Effector memory CD8-positive, alpha-beta T cell (primary cell): ENCODE results near the gene ASIC5.
A peak's percentile ranks its signal among the peaks of the same experiment; 100 is the strongest.

Experiments
- ATAC-seq: fragments of 150-1000 bp; cut with Tn5 transposase; replicated peaks from 2 replicates; pipeline ENCODE4 v1.10.0; 2021; ENCODE audit warnings: mild to moderate bottlenecking, moderate library complexity
- DNase-seq, 3 experiments: peaks; one replicate each; pipeline ENCODE4 v3.0.0; 2021
- H3K27ac Mint-ChIP-seq, 2 donors: one replicate each; pipeline ENCODE4 v1.8.0; 2022; ENCODE audit warnings: mild to moderate bottlenecking in 2 of 2, mixed read lengths in 2 of 2, moderate library complexity in 2 of 2
- H3K27me3 Mint-ChIP-seq, 2 donors: one replicate each; pipeline ENCODE4 v1.8.0; 2022; ENCODE audit warnings: mixed read lengths in 2 of 2
- H3K36me3 Mint-ChIP-seq: one replicate; pipeline ENCODE4 v1.8.0; 2022; ENCODE audit warnings: mild to moderate bottlenecking, moderate library complexity, mixed read lengths; ENCODE audit not compliant: insufficient read depth
- H3K4me1 Mint-ChIP-seq, 2 donors: one replicate each; pipeline ENCODE4 v1.8.0; 2022; ENCODE audit warnings: low read depth in 2 of 2, mixed read lengths in 2 of 2
- H3K4me3 Mint-ChIP-seq, 2 donors: one replicate each; pipeline ENCODE4 v1.8.0; 2022; ENCODE audit warnings: mild to moderate bottlenecking in 2 of 2, mixed read lengths in 2 of 2, moderate library complexity in 2 of 2
- H3K9me3 Mint-ChIP-seq, 2 donors: one replicate each; pipeline ENCODE4 v1.8.0; 2022; ENCODE audit warnings: mixed read lengths in 2 of 2

ASIC5 gene

DNA sequence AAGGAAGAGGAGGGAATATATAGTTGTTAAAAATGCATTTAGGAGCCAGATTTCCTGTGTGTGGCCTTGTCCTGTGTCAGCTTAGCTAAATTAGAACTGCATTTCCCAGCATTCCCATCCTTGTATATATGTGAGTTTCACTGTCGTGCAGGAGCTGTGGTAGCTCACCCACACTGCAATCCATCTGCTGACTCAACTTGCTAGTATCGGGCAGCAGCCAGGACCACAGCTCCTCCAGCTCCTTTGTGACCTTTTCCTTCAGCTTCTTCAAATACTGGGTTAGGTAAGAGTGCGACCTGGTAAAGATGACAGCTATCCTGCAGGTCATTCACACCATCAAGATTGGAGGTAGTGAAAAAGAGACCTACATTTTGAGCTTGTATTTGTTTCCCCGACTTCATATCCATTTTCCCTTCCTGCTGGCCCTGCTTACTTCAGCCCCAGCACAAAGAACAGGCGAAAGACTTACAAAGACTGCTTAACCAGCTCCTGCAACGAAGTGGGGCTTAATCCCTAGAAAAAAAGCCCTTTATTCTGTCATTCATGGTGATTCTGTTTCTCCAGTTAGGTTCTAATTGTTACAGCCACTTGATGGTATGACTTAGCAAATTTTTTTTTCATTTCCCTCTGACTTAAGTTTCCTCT lies 11.4 kb downstream of the ASIC5 start:
- H3K36me3 Mint-ChIP-seq, result no peaks in the 10 kb centered on the region

DNA sequence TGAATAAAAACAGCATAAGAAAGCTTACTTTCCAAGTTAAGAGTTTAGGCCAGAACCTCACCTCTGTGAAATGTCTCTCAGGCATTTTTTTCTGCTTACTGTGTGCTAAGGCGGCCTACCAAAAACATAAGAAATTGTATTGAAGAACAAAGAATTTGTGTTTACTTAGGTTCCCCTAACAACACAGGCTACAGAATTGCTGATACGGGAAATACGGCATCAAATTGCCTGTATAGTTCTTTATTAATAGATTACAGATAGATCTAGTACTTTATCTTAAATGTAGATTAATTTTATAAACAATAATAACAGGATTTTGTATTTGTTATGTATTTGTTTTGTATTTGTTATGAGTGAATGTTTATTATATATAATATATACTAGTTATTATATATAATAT lies 12.9 kb downstream of the ASIC5 start:
- no peaks in the 10 kb centered on the region for H3K9me3 Mint-ChIP-seq
- no peaks in the 10 kb centered on the region for H3K27me3 Mint-ChIP-seq
- DNase-seq, result no peak
- H3K27ac Mint-ChIP-seq, result no peak overlapping the region
- no peaks in the 10 kb centered on the region for H3K4me1 Mint-ChIP-seq
- no peak for ATAC-seq
- no peaks in the 10 kb centered on the region for H3K36me3 Mint-ChIP-seq
- no peak overlapping the region for H3K4me3 Mint-ChIP-seq

More for the DNA sequence above, 11.4 kb downstream of the ASIC5 start:
- ATAC-seq, result no peak
- Mint-ChIP-seq H3K27ac (no peak overlapping the region), H3K9me3 (no peaks in the 10 kb centered on the region), H3K4me1 (no peaks in the 10 kb centered on the region), H3K27me3 (no peaks in the 10 kb centered on the region), H3K4me3 (no peak overlapping the region)
- no peak for DNase-seq

DNA sequence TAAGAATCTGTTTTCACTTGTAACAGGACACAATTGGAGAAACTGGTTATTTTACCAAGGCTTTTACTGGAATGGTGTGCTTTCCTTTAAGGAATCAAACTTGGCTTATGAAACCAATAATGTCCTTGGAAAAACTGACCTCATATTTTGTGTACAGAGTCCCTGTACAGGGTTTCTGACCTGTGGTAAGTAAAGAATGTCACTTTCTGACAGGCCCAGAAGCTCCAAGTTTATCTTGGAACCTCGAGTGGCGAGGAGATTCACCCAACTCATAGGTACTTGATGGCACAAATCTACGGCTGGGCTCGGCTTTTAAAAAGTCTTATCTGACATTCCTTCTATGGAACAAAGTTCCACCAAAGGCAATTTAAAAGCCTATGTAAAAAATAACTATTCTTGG lies 17.0 kb downstream of the ASIC5 start:
- no peaks in the 10 kb centered on the region for H3K4me1 Mint-ChIP-seq

DNA sequence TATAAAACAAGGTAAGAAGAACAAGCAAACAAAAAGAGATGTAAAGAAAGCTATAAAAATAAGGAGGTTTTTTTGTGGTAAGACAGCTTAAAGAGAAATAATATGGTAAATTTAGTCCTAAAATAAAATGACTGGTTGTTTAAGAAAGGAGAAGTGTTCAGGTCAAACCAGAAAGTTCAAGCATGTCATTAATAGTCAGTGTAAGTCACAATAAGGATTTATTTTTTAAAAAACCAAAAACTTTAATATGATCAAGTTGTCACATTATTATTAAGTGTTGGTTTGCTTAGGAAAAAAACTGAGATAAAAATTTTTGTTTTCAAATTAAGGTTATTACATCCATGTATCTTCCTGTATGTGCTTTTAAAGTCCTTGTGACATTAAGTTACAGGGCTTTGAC lies 19.1 kb downstream of the ASIC5 start:
- no peaks in the 10 kb centered on the region for H3K9me3 Mint-ChIP-seq
- H3K4me1 Mint-ChIP-seq, result no peaks in the 10 kb centered on the region
- H3K27ac Mint-ChIP-seq, result no peak overlapping the region
- ATAC-seq, result no peak
- H3K36me3 Mint-ChIP-seq, result no peaks in the 10 kb centered on the region
- no peak overlapping the region for H3K4me3 Mint-ChIP-seq
- no peaks in the 10 kb centered on the region for H3K27me3 Mint-ChIP-seq
- no peak for DNase-seq

More for the DNA sequence above, 17.0 kb downstream of the ASIC5 start:
- Mint-ChIP-seq H3K36me3 (no peaks in the 10 kb centered on the region), H3K9me3 (no peaks in the 10 kb centered on the region), H3K4me3 (no peak overlapping the region), H3K27ac (no peak overlapping the region), H3K27me3 (no peaks in the 10 kb centered on the region)
- DNase-seq (no peak), ATAC-seq (no peak)

DNA sequence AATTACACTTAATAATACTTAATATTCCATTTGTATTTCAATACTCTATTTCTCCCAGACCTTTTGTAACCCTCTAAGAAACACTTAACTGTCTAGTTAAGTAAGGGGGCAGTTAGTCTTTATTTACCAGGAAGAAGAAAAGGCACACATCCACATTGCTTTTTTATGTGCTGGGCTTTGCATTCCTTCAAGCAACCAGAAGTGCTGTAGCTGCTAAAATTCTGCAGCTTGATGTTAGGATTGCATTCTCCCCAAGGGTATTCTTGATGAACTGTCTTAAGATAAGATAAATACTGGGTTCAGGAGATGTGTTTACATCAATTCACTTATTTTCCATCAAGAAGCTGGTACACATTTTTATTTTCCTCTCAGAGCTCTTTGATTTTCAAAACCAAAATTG lies 24.0 kb downstream of the ASIC5 start:
- H3K27ac Mint-ChIP-seq, result no peak overlapping the region
- DNase-seq, result no peak
- no peak for ATAC-seq
- no peak overlapping the region for H3K4me3 Mint-ChIP-seq
- no peaks in the 10 kb centered on the region for H3K9me3 Mint-ChIP-seq
- no peaks in the 10 kb centered on the region for H3K27me3 Mint-ChIP-seq
- H3K4me1 Mint-ChIP-seq, result no peaks in the 10 kb centered on the region
- H3K36me3 Mint-ChIP-seq, result no peaks in the 10 kb centered on the region

DNA sequence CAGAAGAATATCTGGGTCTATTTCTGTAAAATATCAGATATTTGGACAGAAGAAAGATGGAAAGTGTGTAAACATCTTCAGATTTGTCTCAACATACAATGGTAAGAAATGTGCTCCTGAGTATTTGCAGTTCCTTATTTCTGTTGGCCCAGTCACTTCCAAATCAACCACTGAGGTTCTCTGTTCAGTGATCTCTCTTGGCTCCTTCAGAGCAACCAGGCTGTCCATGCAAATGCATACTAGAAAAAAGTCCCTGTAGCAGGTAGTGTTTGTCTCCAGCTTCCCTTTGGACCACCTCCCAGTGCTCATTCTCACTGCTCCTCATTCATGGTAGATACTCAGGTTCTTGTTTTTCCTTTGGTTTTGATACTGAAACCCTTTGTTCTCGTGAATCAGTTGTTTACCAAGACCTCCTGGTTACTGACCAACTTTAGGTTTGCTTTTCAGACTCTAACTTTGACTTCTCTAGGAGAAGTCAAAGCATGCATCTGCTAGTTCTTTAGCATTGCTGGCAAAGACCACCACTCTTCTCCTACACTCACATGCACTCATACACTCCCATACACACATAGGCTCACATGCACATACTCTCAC lies 28.8 kb downstream of the ASIC5 start:
- Mint-ChIP-seq H3K27me3 (no peaks in the 10 kb centered on the region), H3K4me3 (no peak overlapping the region), H3K27ac (no peak overlapping the region), H3K9me3 (no peaks in the 10 kb centered on the region), H3K36me3 (no peaks in the 10 kb centered on the region), H3K4me1 (no peaks in the 10 kb centered on the region)
- DNase-seq (no peak), ATAC-seq (no peak)

DNA sequence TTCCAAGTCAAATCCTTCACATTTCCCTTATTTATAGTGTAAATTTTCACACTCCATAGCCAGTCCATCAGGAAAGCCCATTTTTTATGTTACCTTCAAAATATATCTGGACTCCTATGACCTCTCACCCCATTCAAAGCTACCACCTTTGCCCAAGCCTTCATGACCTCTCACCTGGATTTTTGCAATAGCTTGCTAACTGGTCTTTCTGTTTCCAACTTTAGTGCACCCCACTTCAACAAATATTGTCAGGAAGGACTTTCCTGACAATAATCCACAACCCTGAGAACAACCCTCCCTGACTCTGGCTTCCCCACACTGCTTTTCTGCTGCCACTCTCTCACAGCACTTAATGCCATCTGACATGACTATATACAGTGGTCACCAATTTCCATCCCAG lies 33.4 kb downstream of the ASIC5 start:
- Mint-ChIP-seq H3K4me1 (no peaks in the 10 kb centered on the region), H3K27ac (no peak overlapping the region), H3K4me3 (no peak overlapping the region), H3K27me3 (no peaks in the 10 kb centered on the region), H3K36me3 (no peaks in the 10 kb centered on the region), H3K9me3 (no peaks in the 10 kb centered on the region)
- no peak for ATAC-seq
- DNase-seq, result no peak

DNA sequence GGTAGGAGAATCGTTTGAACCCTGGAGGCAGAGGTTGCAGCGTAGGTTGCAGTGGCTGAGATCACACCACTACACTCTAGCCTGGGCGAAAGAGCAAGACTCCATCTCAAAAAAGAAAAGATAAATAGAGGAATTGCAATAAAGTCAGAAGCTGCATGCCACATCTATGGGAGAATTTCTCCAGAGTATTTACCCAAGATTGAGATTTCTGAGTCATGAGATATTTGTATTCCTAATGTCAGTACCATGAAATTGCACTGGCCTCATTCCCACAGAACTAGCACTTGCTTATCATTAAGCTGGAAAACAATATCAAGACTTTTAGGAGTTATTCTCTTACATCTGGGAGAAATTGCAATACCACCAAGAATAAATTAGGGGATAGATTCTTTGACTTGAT lies 37.4 kb downstream of the ASIC5 start:
- Mint-ChIP-seq H3K4me1 (no peaks in the 10 kb centered on the region), H3K4me3 (no peak overlapping the region), H3K27me3 (peaks cover 0 to 9% of the 10 kb centered on the region in 2 donors), H3K36me3 (no peaks in the 10 kb centered on the region), H3K9me3 (peaks cover 0 to 3% of the 10 kb centered on the region in 2 donors), H3K27ac (no peak overlapping the region)
- DNase-seq, result no peak
- ATAC-seq, result no peak

DNA sequence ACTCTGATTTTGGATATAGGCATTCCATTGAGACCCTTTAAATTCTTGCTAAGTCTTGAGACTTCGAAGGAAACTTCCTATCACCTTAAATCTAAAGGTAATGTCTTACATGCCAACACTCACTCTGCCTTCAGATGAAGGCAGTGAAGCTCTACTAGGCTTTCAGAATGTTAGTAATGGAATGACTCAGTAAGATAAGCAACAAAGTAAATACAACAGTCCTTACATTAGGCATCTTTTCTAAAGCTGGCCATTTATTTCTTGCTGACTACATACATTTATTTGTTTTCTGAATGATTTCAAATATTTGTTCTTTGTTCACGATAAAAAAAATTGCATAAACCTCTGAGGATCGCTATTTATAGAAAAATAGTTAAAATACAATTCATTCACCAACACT lies 43.5 kb downstream of the ASIC5 start:
- Mint-ChIP-seq H3K36me3 (no peaks in the 10 kb centered on the region), H3K4me1 (no peaks in the 10 kb centered on the region), H3K9me3 (peaks cover 0 to 3% of the 10 kb centered on the region in 2 donors), H3K4me3 (no peak overlapping the region), H3K27me3 (peaks cover 0 to 9% of the 10 kb centered on the region in 2 donors), H3K27ac (no peak overlapping the region)
- ATAC-seq, result no peak
- no peak for DNase-seq

DNA sequence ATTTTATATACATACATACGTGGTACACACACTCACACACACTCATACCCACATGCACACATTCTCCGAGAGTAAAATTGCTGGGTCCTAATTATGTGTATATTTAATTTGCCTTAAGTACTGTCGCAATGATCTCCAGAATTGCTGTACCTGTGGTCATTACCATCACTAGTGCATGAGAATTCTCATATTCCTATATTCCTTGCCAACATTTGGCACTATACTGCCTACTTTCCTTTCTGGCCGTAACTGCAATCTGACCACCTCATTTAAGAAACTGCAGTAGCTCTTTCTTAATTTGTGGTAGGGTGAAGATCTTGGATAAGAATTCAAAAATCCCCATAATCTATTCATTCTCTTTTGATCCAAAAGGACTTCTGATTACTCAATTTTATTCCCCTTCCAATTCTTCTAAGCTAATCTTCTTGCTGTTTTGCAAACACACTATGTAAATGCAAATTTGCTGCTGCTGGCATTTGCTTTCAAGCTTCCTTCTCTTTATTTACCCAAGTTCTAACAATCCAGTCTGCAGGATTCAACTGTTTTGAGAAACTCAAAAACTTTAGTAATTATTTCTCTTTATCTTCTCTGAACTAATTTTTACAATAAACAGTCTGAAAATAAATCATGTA lies 45.1 kb downstream of the ASIC5 start:
- ATAC-seq, result no peak
- no peaks in the 10 kb centered on the region for H3K36me3 Mint-ChIP-seq
- H3K4me3 Mint-ChIP-seq, result no peak overlapping the region
- H3K27ac Mint-ChIP-seq, result no peak overlapping the region
- peaks cover 0 to 9% of the 10 kb centered on the region in 2 donors for H3K27me3 Mint-ChIP-seq
- no peaks in the 10 kb centered on the region for H3K9me3 Mint-ChIP-seq
- DNase-seq, result no peak
- H3K4me1 Mint-ChIP-seq, result no peaks in the 10 kb centered on the region

DNA sequence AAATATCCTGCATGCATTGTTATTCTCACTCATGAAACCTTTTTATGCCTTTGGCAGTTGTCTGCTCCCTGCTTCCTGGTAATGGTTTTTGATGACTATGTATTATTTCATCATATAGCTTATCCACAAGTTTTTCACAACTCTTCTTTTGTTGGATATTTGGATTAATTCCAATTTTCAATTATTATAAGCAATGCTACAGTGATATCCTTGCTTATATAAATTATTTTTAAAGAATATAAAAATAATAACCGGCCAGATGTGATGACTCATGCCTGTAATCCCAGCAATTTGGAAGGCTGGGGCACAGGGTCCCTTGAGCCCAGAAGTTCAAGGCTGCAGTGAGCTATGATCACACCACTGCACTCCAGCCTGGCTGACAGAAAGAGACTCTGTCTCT lies 47.0 kb downstream of the ASIC5 start:
- no peaks in the 10 kb centered on the region for H3K27me3 Mint-ChIP-seq
- no peaks in the 10 kb centered on the region for H3K4me1 Mint-ChIP-seq
- no peaks in the 10 kb centered on the region for H3K36me3 Mint-ChIP-seq
- ATAC-seq, result no peak
- H3K9me3 Mint-ChIP-seq, result no peaks in the 10 kb centered on the region
- H3K27ac Mint-ChIP-seq, result no peak overlapping the region
- no peak for DNase-seq
- no peak overlapping the region for H3K4me3 Mint-ChIP-seq

DNA sequence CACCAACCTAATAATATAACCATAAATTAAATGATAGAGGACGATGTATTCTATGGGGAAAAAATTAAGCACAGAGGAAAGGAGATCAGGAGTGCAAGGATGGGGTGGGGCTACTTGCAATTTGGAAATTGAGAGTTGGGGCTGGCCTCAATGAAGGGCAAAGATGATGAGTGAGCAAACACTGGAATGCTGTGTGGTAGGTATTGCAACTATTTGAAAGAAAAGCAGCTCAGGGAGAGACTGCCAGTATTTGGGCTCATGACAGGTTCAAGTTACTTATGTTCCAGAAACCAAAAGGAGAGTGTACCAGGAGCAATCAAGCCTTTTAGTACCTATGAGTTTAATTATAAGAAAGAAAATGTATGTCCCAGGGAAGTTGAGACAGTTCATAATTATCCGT lies 47.4 kb downstream of the ASIC5 start:
- DNase-seq (no peak), ATAC-seq (no peak)
- H3K9me3 Mint-ChIP-seq, result no peaks in the 10 kb centered on the region
- no peaks in the 10 kb centered on the region for H3K4me1 Mint-ChIP-seq
- H3K27me3 Mint-ChIP-seq, result no peaks in the 10 kb centered on the region
- H3K36me3 Mint-ChIP-seq, result no peaks in the 10 kb centered on the region
- no peak overlapping the region for H3K27ac Mint-ChIP-seq
- no peak overlapping the region for H3K4me3 Mint-ChIP-seq

DNA sequence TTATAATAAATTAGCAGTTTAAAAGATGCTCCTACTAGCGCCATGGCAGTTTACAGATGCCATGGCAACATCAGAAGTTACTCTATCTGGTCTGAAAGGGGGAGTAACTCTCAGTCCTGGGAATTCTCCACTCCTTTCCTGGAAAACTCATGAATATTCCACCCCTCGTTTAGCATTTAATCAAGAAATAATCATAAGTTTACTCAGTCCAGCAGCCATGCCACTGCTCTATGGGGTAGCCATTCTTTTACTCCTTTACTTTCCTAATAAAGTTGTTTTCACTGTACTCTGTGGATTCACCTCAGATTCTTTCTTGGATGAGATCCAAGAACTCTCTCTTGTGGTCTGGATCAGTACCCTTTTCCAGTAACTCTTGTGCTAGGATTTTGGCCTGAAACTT lies 55.0 kb downstream of the ASIC5 start:
- no peaks in the 10 kb centered on the region for H3K4me1 Mint-ChIP-seq
- H3K36me3 Mint-ChIP-seq, result no peaks in the 10 kb centered on the region
- H3K4me3 Mint-ChIP-seq, result no peak overlapping the region
- ATAC-seq (no peak), DNase-seq (no peak)
- H3K27ac Mint-ChIP-seq, result no peak overlapping the region
- H3K9me3 Mint-ChIP-seq, result no peaks in the 10 kb centered on the region
- H3K27me3 Mint-ChIP-seq, result no peaks in the 10 kb centered on the region

DNA sequence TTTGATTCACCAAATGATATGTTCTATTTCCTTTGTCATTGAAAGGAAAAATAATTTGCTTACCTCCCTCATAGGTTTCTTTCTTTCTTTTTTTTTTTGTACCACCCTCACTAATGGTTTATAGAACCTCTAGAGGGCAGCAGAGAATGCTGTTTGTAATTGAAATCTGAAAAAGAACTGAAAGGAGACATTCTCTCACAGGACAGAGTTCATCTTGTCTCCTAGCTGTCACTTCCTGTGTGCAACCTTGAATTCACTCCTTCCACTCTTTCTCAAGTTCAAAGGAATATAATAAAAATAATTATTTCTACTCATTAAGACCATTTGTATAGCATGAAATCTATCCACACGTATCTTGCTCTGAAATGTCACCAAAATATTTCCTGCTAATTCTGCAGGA lies 56.2 kb downstream of the ASIC5 start:
- no peaks in the 10 kb centered on the region for H3K9me3 Mint-ChIP-seq
- DNase-seq (no peak), ATAC-seq (peak; percentile 50)
- H3K27me3 Mint-ChIP-seq, result no peaks in the 10 kb centered on the region
- H3K36me3 Mint-ChIP-seq, result no peaks in the 10 kb centered on the region
- H3K4me3 Mint-ChIP-seq, result no peak overlapping the region
- no peaks in the 10 kb centered on the region for H3K4me1 Mint-ChIP-seq
- H3K27ac Mint-ChIP-seq, result no peak overlapping the region
